Measurements from ENCODE around the gene PSD2.

- TF ChIP-seq POLR2A (IDR thresholded peaks at IDR 0.05; ENCODE audit: low read length) (no peak), GATA1 (IDR thresholded peaks at IDR 0.05; ENCODE audit: low read depth, low read length) (no peak)
These were observed 18.6 kb downstream of the PSD2 start for GRCh38 chr5:139814191-139814601.

Data from erythroblast (primary cell).